Ramos (cell line): ENCODE data around the gene NR2C2.
"Not testable (repeated sequence)": the region's sequence is repeated elsewhere in the genome, so short reads cannot be mapped to it uniquely, and the experiment has no call there.

ENCODE experiments used
- in situ Hi-C: fragments of 300-500 bp; cut with MboI; formaldehyde crosslinking; loops from one replicate; pipeline ENCODE4 v1.14.3; 2022; ENCODE audit warnings: low sequenced_read_pairs; ENCODE audit not compliant: unreplicated experiment

The NR2C2 gene

GRCh38 chr3:14947886-14948608, 664 bp downstream of the NR2C2 start:
- in situ Hi-C loops, result loop anchor here (25.0 kb wide), 1 partner anchor 264 kb away; the partner anchor contains the start of gene CAPN7

- in situ Hi-C loops, result loop anchor here (25.0 kb wide), 1 partner anchor 264 kb away; the partner anchor contains the start of gene CAPN7
Observed at GRCh38 chr3:14948609-14949038, 1.2 kb downstream of the NR2C2 start.

- in situ Hi-C loops, result loop anchor here (25.0 kb wide), 1 partner anchor 263 kb away; the partner anchor contains the start of gene CAPN7
Observed at GRCh38 chr3:14949126-14949525, 1.7 kb downstream of the NR2C2 start.

DNA sequence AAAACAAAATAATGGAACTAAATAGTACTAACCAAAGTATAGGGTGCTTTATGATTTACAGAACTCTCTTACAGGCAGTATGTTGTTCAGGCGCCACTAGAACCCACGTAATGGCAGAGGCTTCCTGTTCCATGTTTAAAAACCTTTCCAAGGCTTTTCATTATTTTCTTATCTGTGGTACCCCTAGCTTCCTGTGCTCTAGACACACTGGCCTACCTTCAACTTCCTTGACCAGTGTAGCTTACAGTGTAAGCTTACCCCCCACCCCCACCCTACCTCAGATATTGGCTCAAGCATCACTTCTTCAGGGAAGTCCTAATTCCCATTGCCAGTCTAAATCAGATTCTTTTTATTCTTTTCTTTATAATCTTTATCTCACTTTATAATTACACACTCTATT, 2.9 kb downstream of the NR2C2 start:
- in situ Hi-C loops, result no loop called here

DNA sequence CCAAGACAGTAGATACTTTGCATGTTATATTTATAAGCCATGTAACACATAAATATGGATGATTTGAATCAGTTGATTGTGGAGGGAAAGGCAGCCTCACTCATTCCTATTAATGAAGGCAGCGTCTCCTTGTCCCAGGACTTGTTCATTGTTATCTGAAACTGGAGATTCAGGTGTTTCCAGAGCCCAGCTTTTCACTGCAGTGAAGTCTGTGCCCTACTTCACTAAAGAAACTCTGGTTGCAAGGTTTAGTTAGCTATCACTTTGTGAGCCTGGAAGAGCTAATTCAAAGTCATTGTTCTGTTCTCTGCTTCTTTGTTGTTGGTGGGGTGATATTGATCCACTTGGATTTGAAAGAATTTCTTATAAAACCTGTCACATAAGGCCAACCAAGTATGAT, 9.8 kb downstream of the NR2C2 start:
- in situ Hi-C loops, result no loop called here

DNA sequence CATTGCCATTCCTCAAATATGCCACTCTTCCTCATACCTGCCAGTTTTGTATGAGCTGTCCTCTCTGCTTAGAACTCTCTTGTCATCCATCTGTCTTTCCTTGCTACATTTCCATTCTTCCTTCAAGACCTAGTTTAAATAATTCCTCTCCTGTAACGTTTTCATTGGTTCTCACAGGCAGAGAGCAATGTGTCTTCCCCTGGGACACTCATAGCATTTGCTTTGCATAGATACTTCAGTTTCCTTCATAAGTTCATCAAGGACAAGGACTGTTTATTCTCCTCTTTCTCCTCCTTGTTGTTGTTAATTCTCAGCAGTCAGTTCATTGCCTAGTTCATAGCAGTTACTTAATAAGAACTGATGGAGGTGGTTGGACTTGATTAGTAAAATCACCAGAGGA, 10.5 kb downstream of the NR2C2 start:
- in situ Hi-C loops, result no loop called here

GRCh38 chr3:14959359-14959943, 12.1 kb downstream of the NR2C2 start:
- in situ Hi-C loops, result no loop called here

DNA sequence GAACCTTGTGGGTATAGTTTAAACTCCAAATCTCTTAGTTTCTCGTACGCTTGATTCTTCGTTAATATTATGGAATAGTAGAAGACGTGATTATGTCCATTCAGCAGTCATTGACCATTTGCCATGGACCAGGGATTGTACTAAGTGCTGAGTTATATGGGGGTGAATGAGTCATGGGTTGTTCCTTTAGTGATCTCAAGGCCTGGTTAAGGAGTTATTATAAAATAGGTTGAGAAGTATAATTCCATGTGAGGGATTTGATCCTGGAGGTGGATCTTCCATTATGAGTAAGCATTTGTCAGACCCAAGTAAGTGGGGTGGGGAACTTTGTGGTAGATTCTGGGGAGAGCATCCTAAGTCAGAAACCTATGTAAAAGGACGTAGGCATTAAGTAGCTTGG, 15.4 kb downstream of the NR2C2 start:
- in situ Hi-C loops, result no loop called here

- in situ Hi-C loops, result no loop called here
Observed at GRCh38 chr3:14967285-14967684, 19.9 kb downstream of the NR2C2 start.

DNA sequence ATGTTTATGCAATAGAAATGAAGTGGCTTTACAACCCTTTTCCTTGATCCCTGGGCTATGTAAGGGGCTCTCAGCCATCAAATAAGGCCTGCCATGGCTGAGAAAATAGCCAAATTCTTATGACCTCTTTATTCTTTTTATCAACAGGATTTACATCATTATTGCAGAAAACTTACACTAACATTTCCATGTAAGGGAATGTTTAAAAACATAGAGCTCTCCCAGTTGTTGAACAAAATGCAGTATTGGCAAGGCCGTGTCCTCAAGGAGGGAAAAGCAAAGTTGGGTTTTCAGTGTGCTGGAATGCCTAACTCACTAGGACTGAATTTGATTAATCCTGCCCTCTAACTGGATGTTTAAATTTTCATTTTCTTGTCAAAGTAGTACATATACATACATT, 22.3 kb downstream of the NR2C2 start:
- in situ Hi-C loops, result no loop called here

DNA sequence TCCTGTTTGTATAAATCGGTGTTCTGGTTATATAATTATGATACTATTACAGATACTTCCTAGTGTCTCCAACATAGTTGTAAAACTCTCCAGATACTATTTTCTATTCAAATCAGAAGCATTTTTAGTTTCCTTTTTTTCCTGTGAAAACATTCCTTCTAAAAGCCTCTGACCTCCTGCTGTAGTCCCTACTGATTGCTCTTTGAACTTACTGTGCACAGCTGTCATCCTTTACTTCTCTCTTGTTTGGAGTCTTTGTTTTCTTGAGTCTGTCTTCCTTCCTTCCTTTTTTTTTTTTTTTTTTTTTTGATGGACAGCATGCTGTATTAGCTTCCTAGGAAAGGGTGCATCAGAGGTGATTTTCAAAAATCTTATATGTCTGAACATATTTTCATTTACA, 28.9 kb downstream of the NR2C2 start:
- in situ Hi-C loops, result no loop called here

DNA sequence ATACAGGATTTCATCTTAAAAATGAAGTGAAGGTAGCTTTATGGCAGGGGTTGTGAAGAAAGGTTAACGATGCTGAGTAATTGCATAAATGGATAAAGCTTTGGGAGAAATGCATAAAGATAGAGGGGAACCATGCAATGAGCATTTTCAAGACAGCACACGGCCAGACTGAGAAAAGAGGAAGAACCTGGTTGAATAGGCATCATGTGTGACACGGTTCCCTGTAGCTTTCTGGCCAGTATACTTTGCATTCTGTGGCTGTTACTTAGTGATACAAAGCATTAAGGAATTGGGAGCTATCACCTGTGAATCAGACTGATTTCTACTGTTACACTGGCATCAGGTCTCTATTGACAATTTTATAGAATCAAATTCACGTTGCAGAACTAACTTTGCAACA, 33.3 kb downstream of the NR2C2 start:
- in situ Hi-C loops, result no loop called here

DNA sequence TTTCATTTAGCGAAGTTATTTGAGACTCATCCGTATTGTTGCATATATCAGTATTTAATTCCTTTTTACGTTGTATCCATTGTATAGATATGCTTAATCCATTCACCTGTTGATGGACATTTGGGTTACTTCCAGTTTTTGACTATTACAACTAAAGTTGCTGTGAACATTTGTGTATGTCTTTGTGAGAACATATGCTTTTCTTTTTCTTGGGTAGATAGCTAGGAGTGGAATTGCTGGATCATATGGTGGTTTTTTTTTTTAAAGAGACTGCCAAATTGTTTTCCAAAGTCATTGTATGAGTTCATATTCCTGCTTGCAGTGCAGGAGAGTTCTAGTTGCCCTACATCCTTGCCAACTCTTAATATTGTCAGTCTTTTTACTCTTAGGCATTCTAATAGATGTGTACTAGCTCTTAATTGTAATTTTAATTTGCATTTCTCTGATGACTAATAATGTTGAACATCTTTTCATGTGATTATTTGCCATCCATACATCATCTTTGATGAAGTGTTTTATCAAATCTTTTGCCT, 37.3 kb downstream of the NR2C2 start:
- in situ Hi-C loops, result no loop called here

- in situ Hi-C loops, result no loop called here
Observed at GRCh38 chr3:14988988-14989394, 41.6 kb downstream of the NR2C2 start.

- in situ Hi-C loops, result no loop called here
Observed at GRCh38 chr3:14989943-14990779, 42.8 kb downstream of the NR2C2 start.

DNA sequence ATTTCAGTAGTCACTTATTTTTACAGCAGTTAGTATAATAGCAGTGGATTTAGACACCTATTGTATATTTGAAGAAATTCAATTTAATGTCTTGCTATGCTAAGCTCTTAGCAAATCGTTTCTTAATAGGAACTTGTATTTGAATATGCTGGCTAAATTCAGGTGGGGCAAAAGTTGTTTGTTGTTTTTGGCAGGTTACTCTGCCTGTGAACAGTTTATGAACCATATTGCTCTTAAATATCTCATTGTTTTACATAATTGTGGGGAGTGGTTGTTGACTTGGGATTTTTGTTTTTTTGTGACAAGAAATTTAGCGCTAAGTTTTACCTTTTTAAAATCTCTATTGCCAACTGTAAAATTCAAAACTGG, 43.4 kb downstream of the NR2C2 start:
- in situ Hi-C loops, result no loop called here

DNA sequence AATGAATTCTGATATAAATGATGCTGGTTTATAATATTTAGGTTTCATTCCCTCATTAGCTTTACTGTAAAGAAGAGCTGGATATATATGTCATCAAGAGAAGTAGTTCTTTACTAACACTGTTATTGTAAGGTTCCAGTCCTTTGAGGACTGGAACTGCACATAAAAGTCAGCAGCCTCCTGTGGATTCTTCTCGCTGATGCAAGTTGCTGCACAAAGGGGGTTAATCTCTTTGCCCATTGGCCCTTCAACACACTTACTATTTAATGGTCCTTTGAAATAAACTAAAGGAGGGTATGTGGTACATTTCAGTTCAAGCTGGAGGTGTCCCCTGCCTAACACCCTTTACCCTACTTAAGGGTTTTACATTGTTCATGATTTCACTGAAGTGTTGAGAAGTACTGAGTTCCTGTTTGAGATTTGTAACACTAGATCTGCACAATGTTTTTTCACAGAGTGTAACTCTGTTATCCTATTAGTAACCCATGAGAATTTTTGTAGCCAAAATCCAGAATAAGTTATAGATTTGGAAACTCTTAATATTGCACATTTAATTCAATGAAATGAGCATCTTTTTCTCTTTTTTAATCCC, 43.9 kb downstream of the NR2C2 start:
- in situ Hi-C loops, result no loop called here

DNA sequence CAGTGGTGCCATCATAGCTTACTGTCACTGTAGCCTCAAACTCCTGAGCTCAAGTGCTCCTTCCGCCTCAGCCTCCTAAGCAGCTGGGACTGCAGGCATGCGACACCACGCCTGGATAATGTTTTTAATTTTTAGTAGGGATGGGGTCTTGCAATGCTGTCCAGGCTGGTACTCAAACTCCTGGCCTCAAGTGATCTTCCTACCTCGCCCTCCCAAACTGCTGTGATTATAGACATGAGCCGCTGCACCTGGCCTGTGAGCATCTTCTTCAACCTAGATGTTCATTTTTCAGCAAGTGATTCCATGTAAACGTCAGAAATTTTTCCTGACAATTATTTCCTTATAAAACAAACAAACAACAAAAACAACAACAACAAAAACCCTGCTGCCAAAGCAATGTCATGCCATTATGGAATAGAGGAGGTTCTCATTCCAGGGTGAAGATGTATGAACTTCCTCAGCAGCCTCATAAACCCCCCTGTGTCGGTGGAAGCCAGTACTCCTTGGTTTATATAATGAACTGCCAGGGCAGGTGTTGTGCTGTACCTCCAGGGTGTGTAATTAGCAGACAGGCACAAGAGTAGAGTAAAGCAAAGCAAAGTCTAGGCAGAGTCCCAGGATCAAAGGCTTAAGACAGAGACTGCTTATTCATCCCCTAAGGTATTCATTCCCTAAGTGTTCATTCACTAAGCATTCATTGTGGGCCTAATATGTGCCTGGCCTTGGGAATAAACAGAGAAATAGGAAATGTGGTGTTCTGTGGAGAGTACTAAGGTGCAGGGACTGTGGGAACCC, 44.6 kb downstream of the NR2C2 start:
- in situ Hi-C loops, result no loop called here

DNA sequence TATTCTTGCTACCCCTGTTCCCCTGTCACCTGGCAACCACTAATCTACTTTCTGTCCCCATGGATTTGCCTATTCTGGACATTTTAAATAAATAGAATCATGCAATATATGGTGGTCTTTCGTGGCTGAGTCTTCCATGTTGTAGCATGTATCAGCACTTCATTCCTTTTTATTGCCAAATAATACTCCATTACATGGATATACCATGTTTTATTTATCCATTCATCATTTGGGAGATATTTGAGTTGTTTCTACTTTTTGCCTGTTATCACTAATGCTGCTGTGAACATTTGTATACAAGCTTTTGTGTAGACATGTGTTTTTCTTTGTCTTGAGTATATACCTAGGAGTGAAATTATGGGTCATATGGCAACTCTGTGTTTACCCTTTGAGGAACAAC, 50.6 kb downstream of the NR2C2 start:
- in situ Hi-C loops, result no loop called here

DNA sequence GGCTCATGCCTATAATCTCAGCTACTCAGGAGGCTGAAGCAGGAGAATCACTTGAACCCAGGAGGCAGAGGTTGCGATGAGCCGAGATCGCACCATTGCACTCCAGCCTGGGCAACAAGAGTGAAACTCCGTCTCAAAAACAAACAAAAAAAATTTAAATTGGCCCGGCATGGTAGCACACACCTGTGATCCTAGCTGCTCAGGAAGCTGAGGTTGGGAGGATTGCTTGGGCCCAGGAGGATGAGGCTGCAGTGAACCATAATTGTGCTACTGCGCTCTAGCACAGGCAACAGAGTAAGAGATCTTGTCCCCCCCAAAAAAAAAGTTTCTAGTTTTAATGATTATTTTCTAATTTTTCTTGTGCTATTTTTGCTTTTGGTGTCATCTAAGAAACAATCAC, 51.8 kb downstream of the NR2C2 start:
- in situ Hi-C loops, result not testable (repeated sequence)
